Measurements from ENCODE around the gene ANKRD37. TPM values are rescaled to one million over a fixed set of nuclear protein-coding genes. Genes with fewer than 3 reads are reported as not detected.
A peak's percentile ranks its signal among the peaks of the same experiment; 100 is the strongest.

The ANKRD37 gene
- polyA plus RNA-seq, 1 donor from 2014 or later = 16.5 TPM

DNA sequence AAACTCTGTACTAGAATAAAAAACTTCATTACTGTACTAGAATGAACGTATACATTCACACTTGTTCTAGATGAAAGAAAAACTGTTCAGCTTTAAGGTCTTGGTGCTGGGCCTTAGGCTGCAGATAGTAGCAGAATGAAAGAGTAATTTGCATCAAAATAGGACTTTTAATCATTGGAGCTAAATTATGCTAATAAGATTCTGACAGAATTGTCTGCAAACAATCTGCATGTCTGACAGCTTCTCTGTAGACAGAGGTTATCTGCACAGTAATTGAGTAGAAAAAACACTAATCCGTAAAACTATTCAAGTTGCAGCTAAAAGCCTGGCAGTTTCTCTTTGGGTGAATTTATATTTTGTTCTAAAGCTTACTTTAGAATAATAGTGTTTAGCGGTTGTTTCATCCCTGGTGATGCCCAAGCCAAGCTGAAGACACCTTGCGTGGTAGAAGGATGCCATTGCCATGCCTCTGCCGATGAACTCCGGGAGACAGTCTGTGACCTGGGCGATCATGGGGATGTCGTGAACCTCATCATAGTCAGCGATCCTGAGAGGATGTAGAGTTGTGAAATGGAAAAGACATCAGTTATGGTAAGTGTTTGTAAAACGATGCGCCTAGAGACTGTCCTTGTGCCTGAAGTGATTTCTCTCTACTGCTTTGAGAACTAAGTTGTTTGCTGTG lies 26.2 kb upstream of the ANKRD37 start:
- Mint-ChIP-seq H3K4me3 (no peak overlapping the region), H3K4me1 (peaks cover 0 to 2% (median 0%) of the 10 kb centered on the region in 3 donors), H3K9me3 (no peaks in the 10 kb centered on the region), H3K27me3 (no peaks in the 10 kb centered on the region), H3K36me3 (peaks cover 10% of the 10 kb centered on the region), H3K27ac (peak overlapping the region in 1 of 3 donors; percentile 18)

DNA sequence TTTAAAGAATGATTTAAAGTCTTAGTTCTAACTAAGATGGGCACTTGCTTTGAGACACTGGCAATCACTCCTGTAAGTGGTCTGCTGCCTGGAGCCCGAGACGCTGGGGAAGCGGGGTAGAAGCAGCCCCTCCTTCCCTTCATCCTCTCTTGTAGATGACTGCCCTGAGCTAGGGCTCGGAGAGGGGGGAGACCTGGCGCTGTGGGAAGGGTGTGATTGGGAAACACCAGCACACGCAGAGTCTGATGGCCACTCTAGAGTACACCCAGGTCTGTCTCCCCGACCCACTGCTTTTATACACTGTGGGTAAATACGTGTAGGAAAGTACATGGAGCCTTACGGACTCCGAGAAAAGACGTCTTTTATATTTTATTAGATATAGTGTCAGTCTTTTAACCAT lies 24.9 kb upstream of the ANKRD37 start:
- Mint-ChIP-seq H3K36me3 (peaks cover 14% of the 10 kb centered on the region), H3K27me3 (no peaks in the 10 kb centered on the region), H3K4me1 (peaks cover 0 to 2% (median 0%) of the 10 kb centered on the region in 3 donors), H3K27ac (no peak overlapping the region), H3K9me3 (no peaks in the 10 kb centered on the region), H3K4me3 (no peak overlapping the region)

DNA sequence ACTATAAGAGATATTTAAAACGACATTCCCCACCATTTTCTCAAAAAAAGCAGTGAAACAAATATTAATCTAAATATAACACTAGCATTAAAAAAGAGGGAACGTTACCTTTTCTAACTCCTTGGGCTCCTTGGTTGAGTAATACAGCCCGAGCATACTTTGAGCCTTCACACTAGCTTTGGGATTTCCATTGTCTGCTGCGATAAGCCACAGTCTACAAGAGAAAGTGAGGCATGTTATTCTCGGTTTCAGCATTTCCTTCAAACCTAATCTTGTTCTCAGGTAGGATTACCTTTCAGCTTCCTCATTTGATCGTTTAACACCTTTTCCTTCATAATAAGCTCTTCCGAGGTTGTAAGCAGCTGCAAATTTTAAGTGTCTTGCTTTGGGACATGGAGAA lies 22.6 kb upstream of the ANKRD37 start:
- Mint-ChIP-seq H3K36me3 (peaks cover 20% of the 10 kb centered on the region), H3K4me1 (no peaks in the 10 kb centered on the region), H3K27me3 (no peaks in the 10 kb centered on the region), H3K9me3 (no peaks in the 10 kb centered on the region), H3K27ac (no peak overlapping the region), H3K4me3 (no peak overlapping the region)

DNA sequence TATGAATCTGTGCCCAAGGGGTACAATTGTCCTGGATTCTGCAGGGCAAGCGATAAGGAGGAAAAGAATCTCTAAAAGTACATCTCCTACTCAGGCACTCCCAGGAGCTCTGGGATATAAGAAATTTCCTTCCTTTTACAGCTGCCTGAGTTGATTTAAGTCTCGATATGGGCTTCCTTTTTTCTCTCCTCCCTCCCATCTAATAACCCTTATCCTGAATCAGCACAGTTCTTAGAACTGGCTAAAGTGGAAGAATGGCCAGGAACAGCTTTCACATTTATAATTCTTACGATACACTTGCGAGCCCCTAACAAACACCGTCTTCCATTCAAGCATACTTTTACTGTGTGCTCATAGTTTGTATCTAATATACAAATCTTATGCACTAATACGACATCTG lies 22.1 kb upstream of the ANKRD37 start:
- H3K4me1 Mint-ChIP-seq = no peaks in the 10 kb centered on the region
- H3K36me3 Mint-ChIP-seq = peaks cover 20% of the 10 kb centered on the region

DNA sequence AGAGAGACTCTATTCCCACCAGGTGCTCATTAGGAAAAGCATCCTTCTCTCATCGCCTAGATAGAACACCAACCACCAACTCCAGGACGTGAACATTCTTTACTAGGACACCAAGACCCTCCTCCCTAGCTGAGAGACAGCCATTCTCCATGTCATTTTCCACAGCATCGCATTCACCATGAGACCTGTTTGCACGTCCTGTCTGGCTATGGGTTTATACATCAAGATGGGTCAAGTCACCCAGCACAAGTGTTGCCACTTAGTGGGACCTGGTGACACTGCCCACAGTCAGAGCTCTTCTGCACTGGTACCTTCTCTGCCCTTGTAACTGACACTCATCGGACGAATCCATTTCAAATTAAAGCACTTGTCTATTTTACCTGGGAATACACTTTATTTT lies 18.4 kb upstream of the ANKRD37 start:
- no peaks in the 10 kb centered on the region for H3K27me3 Mint-ChIP-seq
- no peak overlapping the region for H3K27ac Mint-ChIP-seq
- no peak overlapping the region for H3K4me3 Mint-ChIP-seq
- H3K4me1 Mint-ChIP-seq = no peaks in the 10 kb centered on the region
- peaks cover 0 to 12% (median 0%) of the 10 kb centered on the region in 3 donors for H3K9me3 Mint-ChIP-seq
- H3K36me3 Mint-ChIP-seq = peaks cover 15% of the 10 kb centered on the region

More for the DNA sequence above, 22.1 kb upstream of the ANKRD37 start:
- no peaks in the 10 kb centered on the region for H3K27me3 Mint-ChIP-seq
- H3K4me3 Mint-ChIP-seq = peak overlapping the region in 1 of 4 donors; percentile 45
- no peak overlapping the region for H3K27ac Mint-ChIP-seq
- H3K9me3 Mint-ChIP-seq = no peaks in the 10 kb centered on the region

DNA sequence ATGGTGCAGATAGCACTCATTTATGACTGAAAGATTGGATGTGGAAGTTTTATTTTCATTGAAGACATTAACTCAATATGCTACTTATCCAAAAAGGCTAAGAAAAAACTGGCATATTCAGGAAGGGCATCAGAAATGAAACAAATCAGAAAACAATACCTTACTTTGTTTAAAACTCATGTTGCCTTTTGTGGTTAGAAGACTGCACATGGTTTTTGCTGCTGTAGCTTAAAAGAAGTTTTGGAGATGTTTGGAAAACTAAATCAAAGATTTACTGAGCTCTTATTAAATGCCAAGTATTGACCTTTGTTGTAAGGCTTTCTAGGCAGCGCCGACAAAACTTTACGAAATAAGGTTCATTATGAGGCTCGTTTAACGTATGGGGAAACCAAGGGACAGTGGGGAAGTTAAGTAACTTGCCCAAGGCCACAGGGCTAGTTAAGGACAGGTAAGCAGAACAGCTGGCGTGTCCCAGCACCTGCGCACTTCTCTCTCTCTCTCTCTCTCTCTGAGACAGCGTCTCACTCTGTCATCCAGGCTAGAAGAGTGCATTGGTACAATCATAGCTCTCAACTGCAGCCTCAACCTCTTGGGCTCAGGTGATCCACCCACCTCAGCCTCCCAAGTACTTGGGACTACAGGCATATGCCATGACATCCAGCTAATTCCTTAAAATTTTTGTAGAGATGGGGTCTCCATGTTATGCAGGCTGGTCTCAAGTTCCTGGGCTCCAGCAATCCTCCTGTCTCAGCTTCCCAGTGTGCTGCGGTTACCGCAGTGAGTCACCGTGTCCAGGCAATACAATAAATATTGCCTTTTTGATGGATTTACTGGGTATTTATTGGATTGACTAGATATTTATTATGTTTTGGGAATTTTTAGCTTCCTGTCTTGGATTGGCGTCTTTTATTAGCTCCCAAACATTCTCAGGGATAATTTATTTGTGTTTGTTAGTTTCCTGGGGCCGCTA lies 17.0 kb upstream of the ANKRD37 start:
- peaks cover 0 to 12% (median 0%) of the 10 kb centered on the region in 3 donors for H3K9me3 Mint-ChIP-seq
- H3K27ac Mint-ChIP-seq = peak overlapping the region in 1 of 3 donors; percentile 46
- H3K27me3 Mint-ChIP-seq = no peaks in the 10 kb centered on the region
- no peaks in the 10 kb centered on the region for H3K4me1 Mint-ChIP-seq
- peaks cover 13% of the 10 kb centered on the region for H3K36me3 Mint-ChIP-seq
- no peak overlapping the region for H3K4me3 Mint-ChIP-seq

DNA sequence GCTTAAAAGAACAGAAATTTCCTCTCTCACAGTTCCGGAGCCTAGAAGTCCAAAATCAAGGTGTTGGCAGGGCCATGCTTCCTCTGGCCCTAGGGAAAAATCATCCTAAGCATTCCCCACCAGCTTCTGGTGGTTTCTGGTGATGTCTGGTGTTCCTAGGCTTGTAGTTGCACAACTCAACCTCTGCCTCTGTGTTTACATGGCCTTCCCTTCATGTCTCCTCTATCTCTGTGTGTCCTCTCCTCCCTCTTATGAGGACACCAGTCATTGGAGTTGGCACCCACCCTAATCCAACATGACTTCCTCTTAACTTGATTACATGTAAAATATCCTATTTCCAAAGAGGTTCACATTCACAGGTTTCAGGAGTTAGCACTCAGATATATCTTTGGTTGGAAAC lies 16.3 kb upstream of the ANKRD37 start:
- Mint-ChIP-seq H3K36me3 (peaks cover 10% of the 10 kb centered on the region), H3K27ac (no peak overlapping the region), H3K27me3 (no peaks in the 10 kb centered on the region), H3K4me3 (no peak overlapping the region), H3K4me1 (peaks cover 0 to 4% (median 0%) of the 10 kb centered on the region in 3 donors), H3K9me3 (peaks cover 0 to 12% (median 0%) of the 10 kb centered on the region in 3 donors)

DNA sequence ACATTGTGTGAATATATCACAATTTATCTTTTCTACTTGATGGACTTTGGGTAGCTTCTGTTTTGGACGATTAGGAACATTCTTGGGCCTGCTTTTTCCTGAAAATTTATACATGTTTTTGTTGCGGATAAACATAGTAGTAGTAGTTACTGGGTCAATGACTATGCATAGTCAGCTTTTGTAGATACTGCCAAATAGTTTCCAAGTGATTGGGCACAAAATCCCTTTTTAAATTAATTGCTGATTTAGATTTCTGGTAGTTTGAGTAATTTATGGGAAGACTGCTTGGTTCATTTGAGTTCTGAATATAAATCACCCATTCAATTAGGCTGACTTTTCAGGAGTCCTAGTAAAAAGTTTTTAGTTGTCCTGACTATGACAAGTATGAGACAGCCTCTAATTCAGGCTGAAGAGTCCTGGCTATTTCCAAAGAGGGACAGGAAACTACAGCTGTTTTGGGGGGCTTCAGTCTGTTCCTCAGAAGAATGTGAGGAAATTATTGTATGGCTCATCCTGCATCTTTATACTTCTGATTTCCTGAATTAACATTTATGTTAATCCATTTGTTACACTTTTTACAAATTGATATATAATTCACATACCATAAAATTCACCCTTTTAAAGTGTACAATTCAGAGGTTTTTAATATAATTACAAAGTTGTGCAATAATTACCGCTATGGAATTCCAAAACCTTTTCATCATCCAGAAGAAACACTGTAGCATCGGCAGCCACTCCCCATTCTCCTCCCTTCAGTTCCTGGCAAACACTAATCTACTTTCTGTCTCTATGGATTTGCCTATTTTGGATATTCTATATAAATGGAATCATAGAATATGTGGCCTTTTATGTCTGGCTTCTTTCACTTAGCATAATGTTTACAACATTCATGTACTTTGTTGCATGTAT lies 15.1 kb upstream of the ANKRD37 start:
- peaks cover 0 to 12% (median 0%) of the 10 kb centered on the region in 3 donors for H3K9me3 Mint-ChIP-seq
- no peak overlapping the region for H3K4me3 Mint-ChIP-seq
- peaks cover 0 to 4% (median 0%) of the 10 kb centered on the region in 3 donors for H3K4me1 Mint-ChIP-seq
- H3K36me3 Mint-ChIP-seq = peaks cover 7% of the 10 kb centered on the region
- H3K27me3 Mint-ChIP-seq = no peaks in the 10 kb centered on the region
- H3K27ac Mint-ChIP-seq = peak overlapping the region in 1 of 3 donors; percentile 46

DNA sequence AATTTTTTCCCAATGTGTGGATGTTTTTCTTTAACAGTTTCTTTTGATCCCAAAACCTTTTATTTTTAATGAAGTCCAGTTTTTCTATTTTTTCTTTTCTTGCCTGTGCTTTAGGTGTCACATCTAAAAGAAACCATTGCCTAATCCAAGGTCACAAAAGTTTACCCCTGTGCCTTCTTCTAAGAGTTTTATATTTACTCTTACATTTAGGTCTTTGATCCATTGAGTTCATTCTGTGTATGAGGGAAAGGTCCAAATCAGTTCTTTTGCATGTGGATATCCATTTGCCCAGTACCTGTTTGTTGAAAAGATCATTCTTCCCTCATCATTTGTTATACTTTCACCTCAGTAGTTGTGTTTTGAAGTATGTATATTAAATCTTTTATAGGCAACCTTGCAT lies 13.9 kb upstream of the ANKRD37 start:
- Mint-ChIP-seq H3K4me3 (no peak overlapping the region), H3K27ac (no peak overlapping the region), H3K27me3 (no peaks in the 10 kb centered on the region), H3K36me3 (peaks cover 7% of the 10 kb centered on the region), H3K9me3 (peaks cover 0 to 12% (median 0%) of the 10 kb centered on the region in 3 donors), H3K4me1 (peaks cover 0 to 4% (median 0%) of the 10 kb centered on the region in 3 donors)

DNA sequence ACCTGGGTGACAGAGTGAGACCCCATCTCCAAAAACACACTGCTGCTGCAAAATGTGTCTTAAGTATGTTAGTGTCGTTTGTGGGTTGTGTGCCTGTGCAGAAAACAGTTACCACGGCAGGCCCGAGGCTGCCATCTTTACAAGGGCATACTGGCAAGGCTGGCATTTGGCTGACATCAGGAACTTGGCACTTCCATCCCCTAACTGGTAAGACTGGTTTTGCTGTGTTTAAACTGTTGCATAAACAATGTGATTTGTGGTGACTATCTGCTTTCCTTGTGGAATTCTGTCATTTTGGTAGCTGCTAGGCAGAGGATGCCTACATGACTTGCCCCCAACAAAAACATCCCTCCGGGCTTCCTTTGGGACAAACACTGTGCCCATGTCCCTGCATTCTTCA lies 13.2 kb upstream of the ANKRD37 start:
- H3K9me3 Mint-ChIP-seq = peaks cover 0 to 12% (median 0%) of the 10 kb centered on the region in 3 donors
- no peak overlapping the region for H3K4me3 Mint-ChIP-seq
- H3K27ac Mint-ChIP-seq = no peak overlapping the region
- no peaks in the 10 kb centered on the region for H3K27me3 Mint-ChIP-seq
- H3K36me3 Mint-ChIP-seq = peaks cover 3% of the 10 kb centered on the region
- H3K4me1 Mint-ChIP-seq = peaks cover 0 to 4% (median 0%) of the 10 kb centered on the region in 3 donors

DNA sequence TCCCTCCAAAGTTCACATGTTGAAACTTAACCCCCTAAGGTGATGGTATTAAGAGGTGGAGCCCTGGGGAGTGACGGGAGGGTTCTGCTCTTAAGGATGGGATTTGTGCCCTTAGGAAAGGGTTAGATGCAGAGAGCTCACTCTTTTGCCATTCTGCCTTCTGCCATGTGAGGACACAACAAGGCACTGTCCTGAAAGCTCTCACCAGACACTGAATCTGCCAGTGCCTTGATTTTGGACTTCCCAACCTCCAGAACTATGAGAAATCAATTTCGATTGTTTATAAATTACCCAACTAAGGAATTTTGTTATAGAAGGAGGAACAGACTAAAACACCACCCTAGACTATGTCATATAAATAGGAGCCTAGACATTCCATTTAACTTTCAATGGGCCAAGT lies 12.6 kb upstream of the ANKRD37 start:
- Mint-ChIP-seq H3K36me3 (peaks cover 2% of the 10 kb centered on the region), H3K27ac (no peak overlapping the region), H3K4me1 (peaks cover 0 to 4% (median 0%) of the 10 kb centered on the region in 3 donors), H3K9me3 (peaks cover 0 to 12% (median 0%) of the 10 kb centered on the region in 3 donors), H3K27me3 (no peaks in the 10 kb centered on the region), H3K4me3 (no peak overlapping the region)

DNA sequence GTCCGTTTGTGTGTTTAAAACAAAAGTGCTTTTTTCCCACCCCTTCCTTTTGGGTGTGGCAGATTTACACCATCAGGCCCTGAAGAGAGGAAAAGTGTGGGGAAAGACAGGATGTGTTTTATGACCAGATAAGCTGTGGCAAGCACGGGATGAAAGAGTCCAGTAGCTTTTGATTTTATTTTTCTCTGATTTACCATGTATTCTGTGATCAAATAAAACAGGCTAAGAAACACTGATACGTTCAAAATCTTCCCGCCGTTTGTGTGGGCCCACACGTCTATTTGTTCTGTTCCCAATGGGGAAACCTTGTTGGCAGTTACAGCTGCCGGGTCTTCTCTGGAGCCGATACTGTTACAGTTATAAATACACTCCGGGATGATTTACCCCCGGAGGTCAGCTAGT lies 11.7 kb upstream of the ANKRD37 start:
- Mint-ChIP-seq H3K36me3 (peaks cover 2% of the 10 kb centered on the region), H3K27ac (peak overlapping the region in 2 of 3 donors; percentile 49 to 65), H3K27me3 (no peaks in the 10 kb centered on the region), H3K4me3 (no peak overlapping the region), H3K9me3 (peaks cover 0 to 12% (median 0%) of the 10 kb centered on the region in 3 donors), H3K4me1 (peaks cover 0 to 4% (median 1%) of the 10 kb centered on the region in 3 donors)

DNA sequence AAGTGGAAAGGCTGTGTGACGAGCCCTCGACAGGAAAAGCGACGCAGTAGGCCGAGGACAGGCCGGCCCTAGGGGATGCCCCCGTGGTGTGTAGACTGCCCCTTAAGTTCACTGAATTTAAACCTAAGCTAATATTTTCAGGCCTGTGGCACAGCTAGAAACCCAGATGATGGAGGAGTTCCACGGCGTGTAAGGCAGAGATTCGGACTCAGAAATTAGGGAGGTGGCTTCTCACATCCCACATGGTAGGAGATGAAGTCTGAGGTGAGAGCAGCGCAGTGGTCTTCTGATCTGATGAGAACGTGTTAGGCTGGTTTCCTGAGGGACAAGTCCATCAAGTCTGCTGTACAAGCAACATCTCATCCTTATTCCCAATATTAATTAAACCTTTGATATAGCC lies 8.7 kb upstream of the ANKRD37 start:
- no peaks in the 10 kb centered on the region for H3K27me3 Mint-ChIP-seq
- H3K4me3 Mint-ChIP-seq = no peak overlapping the region
- no peaks in the 10 kb centered on the region for H3K9me3 Mint-ChIP-seq
- peaks cover 4 to 20% (median 9%) of the 10 kb centered on the region in 3 donors for H3K4me1 Mint-ChIP-seq
- H3K27ac Mint-ChIP-seq = peak overlapping the region in 1 of 3 donors; percentile 12
- peaks cover 2% of the 10 kb centered on the region for H3K36me3 Mint-ChIP-seq

DNA sequence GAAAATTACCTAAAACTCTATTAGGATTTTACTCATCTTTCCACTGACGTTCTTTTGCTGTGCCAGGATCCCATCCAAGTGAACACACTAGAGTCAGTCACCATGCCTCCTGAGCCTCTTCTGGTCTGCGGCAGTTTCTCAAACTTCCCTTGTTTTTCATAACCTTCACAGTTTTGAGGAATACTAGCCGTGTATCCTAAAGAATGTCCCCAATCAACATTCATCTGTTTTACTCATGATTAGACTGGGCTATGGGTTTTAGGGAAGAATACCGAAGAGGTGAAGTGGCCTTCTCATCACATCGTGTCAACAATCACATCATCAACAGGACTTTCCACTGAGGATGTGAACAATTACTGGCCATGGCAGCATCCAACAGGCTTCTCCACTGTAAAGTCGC lies 5.7 kb upstream of the ANKRD37 start:
- peaks cover 2% of the 10 kb centered on the region for H3K36me3 Mint-ChIP-seq
- H3K4me1 Mint-ChIP-seq = peaks cover 23 to 30% (median 28%) of the 10 kb centered on the region in 3 donors
- no peak overlapping the region for H3K27ac Mint-ChIP-seq
- no peaks in the 10 kb centered on the region for H3K27me3 Mint-ChIP-seq
- peak overlapping the region in 1 of 4 donors; percentile 52 for H3K4me3 Mint-ChIP-seq
- no peaks in the 10 kb centered on the region for H3K9me3 Mint-ChIP-seq

All from IgD-negative memory B cell (primary cell).